ENCODE measurements around the gene ARRDC5. TPM values are rescaled to one million over a fixed set of nuclear protein-coding genes. Genes with fewer than 3 reads are reported as not detected.

Gene ARRDC5
- polyA plus RNA-seq, 1 of the 3 experiments (the other 2 are of a cell fraction) = not detected

DNA sequence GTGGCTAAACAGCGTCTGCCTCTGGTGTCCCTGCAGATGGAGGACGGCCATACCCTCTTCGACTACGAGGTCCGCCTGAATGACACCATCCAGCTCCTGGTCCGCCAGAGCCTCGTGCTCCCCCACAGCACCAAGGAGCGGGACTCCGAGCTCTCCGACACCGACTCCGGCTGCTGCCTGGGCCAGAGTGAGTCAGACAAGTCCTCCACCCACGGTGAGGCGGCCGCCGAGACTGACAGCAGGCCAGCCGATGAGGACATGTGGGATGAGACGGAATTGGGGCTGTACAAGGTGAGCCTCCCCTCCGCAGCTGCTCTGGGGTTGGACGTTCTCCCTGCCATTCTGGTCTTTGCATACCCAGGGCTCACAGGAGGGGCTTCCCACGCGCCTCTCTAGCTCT is 26.5 kb upstream of the ARRDC5 start:
- H3K9ac ChIP-seq = no peak overlapping the region

GRCh38 chr19:4923276-4923747 is 20.6 kb upstream of the ARRDC5 start:
- WGBS (ENCODE audit: low lambda C conversion rate) = 93% methylated on average over 15 of the region's 21 CpGs
- Histone ChIP-seq H3K4me1 (ENCODE audit: control insufficient read depth in 1 of 2, insufficient read depth in 2 of 2, low read depth in 1 of 2, low read length in 1 of 2) (peaks cover 0 to 7% of the 10 kb centered on the region in 2 experiments; a peak in 1 of 4 replicates), H3K36me3 (replicated peaks in 1 of 2; ENCODE audit: control insufficient read depth in 1 of 2, insufficient read depth in 2 of 2, low read length in 1 of 2) (peaks cover 0 to 7% of the 10 kb centered on the region in 2 experiments), H3K4me2 (no peak overlapping the region), H4K20me1 (ENCODE audit: insufficient read depth) (peaks cover 20% of the 10 kb centered on the region; the same call in 1 of the 2 replicates), H3K9me2 (no peaks in the 10 kb centered on the region), H3K9ac (no peak overlapping the region), H3K9me3 (no peaks in the 10 kb centered on the region), H3K27ac (ENCODE audit: low read depth in 2 of 2, low read length in 1 of 2) (no peak overlapping the region; a peak in 1 of 4 replicates), H3K4me3 (ENCODE audit: low read depth in 2 of 2, low read length in 1 of 2) (no peak overlapping the region), H3F3A (replicated peaks; ENCODE audit: insufficient read depth) (peaks cover 11% of the 10 kb centered on the region), H2AFZ (ENCODE audit: low read depth) (no peak overlapping the region), H3K79me2 (ENCODE audit: insufficient read depth) (peaks cover 99% of the 10 kb centered on the region), H3K27me3 (ENCODE audit: insufficient read depth) (no peaks in the 10 kb centered on the region)
- ChIA-PET CTCF (interaction anchor here (0.9 kb wide), 1 partner anchor 11 kb away, joined by 3 read pairs; no protein-coding TSS in a partner anchor), POLR2A (no interaction called here)
- DNase-seq = no peak
- TF ChIP-seq, protein P1, sequence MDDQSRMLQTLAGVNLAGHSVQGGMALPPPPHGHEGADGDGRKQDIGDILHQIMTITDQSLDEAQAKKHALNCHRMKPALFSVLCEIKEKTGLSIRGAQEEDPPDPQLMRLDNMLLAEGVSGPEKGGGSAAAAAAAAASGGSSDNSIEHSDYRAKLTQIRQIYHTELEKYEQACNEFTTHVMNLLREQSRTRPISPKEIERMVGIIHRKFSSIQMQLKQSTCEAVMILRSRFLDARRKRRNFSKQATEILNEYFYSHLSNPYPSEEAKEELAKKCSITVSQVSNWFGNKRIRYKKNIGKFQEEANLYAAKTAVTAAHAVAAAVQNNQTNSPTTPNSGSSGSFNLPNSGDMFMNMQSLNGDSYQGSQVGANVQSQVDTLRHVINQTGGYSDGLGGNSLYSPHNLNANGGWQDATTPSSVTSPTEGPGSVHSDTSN (IDR thresholded peaks at IDR 0.05) = no peak
- TF ChIP-seq TEAD4 (IDR thresholded peaks at IDR 0.05; ENCODE audit: borderline replicate concordance, insufficient read depth) = no peak
- no peak for TF ChIP-seq ZBTB33 (IDR thresholded peaks at IDR 0.05; ENCODE audit: borderline replicate concordance, low read depth)
- TF ChIP-seq POLR2AphosphoS5 (IDR thresholded peaks at IDR 0.05; ENCODE audit: low read depth, low read length) = no peak
- no peak for TF ChIP-seq FOXJ3 (CRISPR knock-in tag; IDR thresholded peaks at IDR 0.05)
- TF ChIP-seq CHD2 (IDR thresholded peaks at IDR 0.05; ENCODE audit: low read length, partially characterized antibody) = no peak
- TF ChIP-seq MEF2A (IDR thresholded peaks at IDR 0.05; ENCODE audit: borderline replicate concordance, low read depth) = no peak
- TF ChIP-seq SIN3A (IDR thresholded peaks at IDR 0.05; ENCODE audit: borderline replicate concordance, low read depth, low read length) = no peak
- no peak for TF ChIP-seq GATA2 (CRISPR knock-in tag; IDR thresholded peaks at IDR 0.05)

More for the DNA sequence above, 26.5 kb upstream of the ARRDC5 start:
- Histone ChIP-seq H3K27me3 (ENCODE audit: insufficient read depth) (no peaks in the 10 kb centered on the region), H3K36me3 (replicated peaks in 1 of 2; ENCODE audit: control insufficient read depth in 1 of 2, insufficient read depth in 2 of 2, low read length in 1 of 2) (peaks cover 9 to 22% of the 10 kb centered on the region in 2 experiments), H2AFZ (ENCODE audit: low read depth) (no peak overlapping the region), H3K4me3 (ENCODE audit: low read depth in 2 of 2, low read length in 1 of 2) (no peak overlapping the region), H3K79me2 (ENCODE audit: insufficient read depth) (peaks cover 92% of the 10 kb centered on the region), H3K9me3 (no peaks in the 10 kb centered on the region), H3K4me2 (no peak overlapping the region), H4K20me1 (ENCODE audit: insufficient read depth) (peaks cover 12% of the 10 kb centered on the region; the same call in 1 of the 2 replicates), H3F3A (replicated peaks; ENCODE audit: insufficient read depth) (peaks cover 13% of the 10 kb centered on the region), H3K4me1 (ENCODE audit: control insufficient read depth in 1 of 2, insufficient read depth in 2 of 2, low read depth in 1 of 2, low read length in 1 of 2) (0 out of 4 replicates have a peak, but pooled peaks cover 0 to 7% of the 10 kb centered on the region in 2 experiments), H3K9me2 (no peaks in the 10 kb centered on the region), H3K27ac (ENCODE audit: low read depth in 2 of 2, low read length in 1 of 2) (no peak overlapping the region)
- ChIA-PET POLR2A (no interaction called here), CTCF (interaction anchor here (0.7 to 1.3 kb wide), 3 partner anchors 18 to 146 kb away, joined by 3 to 4 read pairs (median 3); no protein-coding TSS in a partner anchor)
- no peak for DNase-seq
- TF ChIP-seq ELF1 (IDR thresholded peaks at IDR 0.05) (no peak), FOXM1 (IDR thresholded peaks at IDR 0.05; ENCODE audit: low read depth) (no peak), RAD21 (IDR thresholded peaks at IDR 0.05; ENCODE audit: low read length) (no peak), USF2 (IDR thresholded peaks at IDR 0.05; ENCODE audit: borderline replicate concordance, low read depth, low read length) (no peak)
- TF ChIP-seq, protein P2, sequence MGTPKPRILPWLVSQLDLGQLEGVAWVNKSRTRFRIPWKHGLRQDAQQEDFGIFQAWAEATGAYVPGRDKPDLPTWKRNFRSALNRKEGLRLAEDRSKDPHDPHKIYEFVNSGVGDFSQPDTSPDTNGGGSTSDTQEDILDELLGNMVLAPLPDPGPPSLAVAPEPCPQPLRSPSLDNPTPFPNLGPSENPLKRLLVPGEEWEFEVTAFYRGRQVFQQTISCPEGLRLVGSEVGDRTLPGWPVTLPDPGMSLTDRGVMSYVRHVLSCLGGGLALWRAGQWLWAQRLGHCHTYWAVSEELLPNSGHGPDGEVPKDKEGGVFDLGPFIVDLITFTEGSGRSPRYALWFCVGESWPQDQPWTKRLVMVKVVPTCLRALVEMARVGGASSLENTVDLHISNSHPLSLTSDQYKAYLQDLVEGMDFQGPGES (IDR thresholded peaks at IDR 0.05; ENCODE audit: low read depth, low read length) = no peak
- TF ChIP-seq, protein P3, sequence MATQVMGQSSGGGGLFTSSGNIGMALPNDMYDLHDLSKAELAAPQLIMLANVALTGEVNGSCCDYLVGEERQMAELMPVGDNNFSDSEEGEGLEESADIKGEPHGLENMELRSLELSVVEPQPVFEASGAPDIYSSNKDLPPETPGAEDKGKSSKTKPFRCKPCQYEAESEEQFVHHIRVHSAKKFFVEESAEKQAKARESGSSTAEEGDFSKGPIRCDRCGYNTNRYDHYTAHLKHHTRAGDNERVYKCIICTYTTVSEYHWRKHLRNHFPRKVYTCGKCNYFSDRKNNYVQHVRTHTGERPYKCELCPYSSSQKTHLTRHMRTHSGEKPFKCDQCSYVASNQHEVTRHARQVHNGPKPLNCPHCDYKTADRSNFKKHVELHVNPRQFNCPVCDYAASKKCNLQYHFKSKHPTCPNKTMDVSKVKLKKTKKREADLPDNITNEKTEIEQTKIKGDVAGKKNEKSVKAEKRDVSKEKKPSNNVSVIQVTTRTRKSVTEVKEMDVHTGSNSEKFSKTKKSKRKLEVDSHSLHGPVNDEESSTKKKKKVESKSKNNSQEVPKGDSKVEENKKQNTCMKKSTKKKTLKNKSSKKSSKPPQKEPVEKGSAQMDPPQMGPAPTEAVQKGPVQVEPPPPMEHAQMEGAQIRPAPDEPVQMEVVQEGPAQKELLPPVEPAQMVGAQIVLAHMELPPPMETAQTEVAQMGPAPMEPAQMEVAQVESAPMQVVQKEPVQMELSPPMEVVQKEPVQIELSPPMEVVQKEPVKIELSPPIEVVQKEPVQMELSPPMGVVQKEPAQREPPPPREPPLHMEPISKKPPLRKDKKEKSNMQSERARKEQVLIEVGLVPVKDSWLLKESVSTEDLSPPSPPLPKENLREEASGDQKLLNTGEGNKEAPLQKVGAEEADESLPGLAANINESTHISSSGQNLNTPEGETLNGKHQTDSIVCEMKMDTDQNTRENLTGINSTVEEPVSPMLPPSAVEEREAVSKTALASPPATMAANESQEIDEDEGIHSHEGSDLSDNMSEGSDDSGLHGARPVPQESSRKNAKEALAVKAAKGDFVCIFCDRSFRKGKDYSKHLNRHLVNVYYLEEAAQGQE (IDR thresholded peaks at IDR 0.05; ENCODE audit: low read depth, low read length) = no peak
- 93% methylated on average over 5 of the region's 22 CpGs for WGBS (ENCODE audit: low lambda C conversion rate)

Data from SK-N-SH (cell line).